ENCODE measurements around the gene TSC22D1. TPM values are rescaled to one million over a fixed set of nuclear protein-coding genes. Genes with fewer than 3 reads are reported as not detected.

TSC22D1 gene
- total RNA-seq, 4 donors from 2014 or later = 60.0 to 78.8 (median 69.3) TPM

- intact Hi-C loops (cut with DNase I; ENCODE audit: low total_unique reads) = no loop called here
- 88 to 93% methylated on average over 2 of the region's 2 CpGs for WGBS, 2 donors
- DNase-seq (ENCODE audit: low spot score in 2 of 2) = no peak
- TF ChIP-seq CTCF (IDR thresholded peaks at IDR 0.05) = no peak
- TF ChIP-seq POLR2A (IDR thresholded peaks at IDR 0.05) = no peak
- no peak overlapping the region for H3K4me3 ChIP-seq (ENCODE audit: low read depth, poor library complexity, severe bottlenecking)
Measured at GRCh38 chr13:44411841-44412240, 164.3 kb downstream of the TSC22D1 start.

- no peak for DNase-seq (ENCODE audit: low spot score in 2 of 2)
- intact Hi-C loops (cut with DNase I; ENCODE audit: low total_unique reads) = no loop called here
Measured at GRCh38 chr13:44410328-44410859, 165.7 kb downstream of the TSC22D1 start.

GRCh38 chr13:44409595-44409994 is 166.5 kb downstream of the TSC22D1 start:
- TF ChIP-seq CTCF (IDR thresholded peaks at IDR 0.05) (no peak), POLR2A (IDR thresholded peaks at IDR 0.05) (no peak)
- 77 to 85% methylated on average over 4 of the region's 4 CpGs for whole genome bisulfite sequencing, 2 donors
- H3K4me3 ChIP-seq (ENCODE audit: low read depth, poor library complexity, severe bottlenecking) = no peak overlapping the region
- intact Hi-C loops (cut with DNase I; ENCODE audit: low total_unique reads) = no loop called here
- no peak for DNase-seq (ENCODE audit: low spot score in 2 of 2)

More at GRCh38 chr13:44410328-44410859, 165.7 kb downstream of the TSC22D1 start:
- 77 to 83% methylated on average over 6 of the region's 6 CpGs for WGBS, 2 donors
- TF ChIP-seq CTCF (IDR thresholded peaks at IDR 0.05) = no peak
- TF ChIP-seq POLR2A (IDR thresholded peaks at IDR 0.05) = no peak
- H3K4me3 ChIP-seq (ENCODE audit: low read depth, poor library complexity, severe bottlenecking) = no peak overlapping the region

- H3K4me3 ChIP-seq (ENCODE audit: low read depth, poor library complexity, severe bottlenecking) = no peak overlapping the region
- 88 to 94% methylated on average over 7 of the region's 7 CpGs for WGBS, 2 donors
- TF ChIP-seq CTCF (IDR thresholded peaks at IDR 0.05) (no peak), POLR2A (IDR thresholded peaks at IDR 0.05) (no peak)
- no peak for DNase-seq (ENCODE audit: low spot score in 2 of 2)
- intact Hi-C loops (cut with DNase I; ENCODE audit: low total_unique reads) = no loop called here
Measured at GRCh38 chr13:44407891-44408290, 168.2 kb downstream of the TSC22D1 start.

GRCh38 chr13:44407379-44407778 is 168.8 kb downstream of the TSC22D1 start:
- WGBS, 2 donors = 65 to 78% methylated on average over 3 of the region's 3 CpGs
- intact Hi-C loops (cut with DNase I; ENCODE audit: low total_unique reads) = no loop called here
- TF ChIP-seq POLR2A (IDR thresholded peaks at IDR 0.05) = no peak
- TF ChIP-seq CTCF (IDR thresholded peaks at IDR 0.05) = no peak
- DNase-seq (ENCODE audit: low spot score in 2 of 2) = no peak
- no peak overlapping the region for H3K4me3 ChIP-seq (ENCODE audit: low read depth, poor library complexity, severe bottlenecking)

- DNase-seq (ENCODE audit: low spot score in 2 of 2) = no peak
- WGBS, 2 donors = 79 to 80% methylated on average over 5 of the region's 5 CpGs
- H3K4me3 ChIP-seq (ENCODE audit: low read depth, poor library complexity, severe bottlenecking) = no peak overlapping the region
- intact Hi-C loops (cut with DNase I; ENCODE audit: low total_unique reads) = no loop called here
- TF ChIP-seq POLR2A (IDR thresholded peaks at IDR 0.05) (no peak), CTCF (IDR thresholded peaks at IDR 0.05) (no peak)
Measured at GRCh38 chr13:44406617-44407016, 169.5 kb downstream of the TSC22D1 start.

All from lower leg skin (tissue), 4 donors.